ENCODE data around the gene MFRP.

The MFRP gene

GRCh38 chr11:119317592-119318239 is 28.8 kb downstream of the MFRP start:
- DNase-seq: no peak

- DNase-seq: peak; percentile 81
Observed at GRCh38 chr11:119316729-119317591, 29.5 kb downstream of the MFRP start, which contains the start of gene MCAM. MCAM (minus strand) TSS chr11:119317130; CDS start chr11:119317101, 29 bp downstream.

GRCh38 chr11:119316016-119316728 is 30.3 kb downstream of the MFRP start:
- DNase-seq: peak; percentile 68

GRCh38 chr11:119315131-119316015 is 31.1 kb downstream of the MFRP start:
- DNase-seq: peak; percentile 61

- no peak for DNase-seq
Observed at GRCh38 chr11:119314726-119315125, 31.8 kb downstream of the MFRP start.

DNA sequence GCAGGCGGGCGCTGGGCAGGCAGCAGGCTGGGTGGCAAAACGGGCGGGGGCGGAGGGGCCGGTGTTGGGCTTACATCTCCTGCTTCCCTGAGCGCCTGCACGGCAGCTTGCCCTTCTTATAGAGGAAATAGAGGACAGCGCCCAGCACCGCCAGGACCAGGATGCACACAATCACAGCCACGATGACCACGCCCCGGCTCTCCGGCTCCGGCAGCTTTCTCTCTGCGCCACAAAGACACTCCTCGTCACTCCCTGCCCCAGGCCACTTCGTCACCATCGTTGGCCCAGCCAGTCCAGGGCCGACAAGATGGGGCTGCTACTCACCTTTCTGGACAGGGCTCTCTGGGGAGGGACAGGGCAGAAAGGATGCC is 35.8 kb downstream of the MFRP start:
- no peak for DNase-seq

DNA sequence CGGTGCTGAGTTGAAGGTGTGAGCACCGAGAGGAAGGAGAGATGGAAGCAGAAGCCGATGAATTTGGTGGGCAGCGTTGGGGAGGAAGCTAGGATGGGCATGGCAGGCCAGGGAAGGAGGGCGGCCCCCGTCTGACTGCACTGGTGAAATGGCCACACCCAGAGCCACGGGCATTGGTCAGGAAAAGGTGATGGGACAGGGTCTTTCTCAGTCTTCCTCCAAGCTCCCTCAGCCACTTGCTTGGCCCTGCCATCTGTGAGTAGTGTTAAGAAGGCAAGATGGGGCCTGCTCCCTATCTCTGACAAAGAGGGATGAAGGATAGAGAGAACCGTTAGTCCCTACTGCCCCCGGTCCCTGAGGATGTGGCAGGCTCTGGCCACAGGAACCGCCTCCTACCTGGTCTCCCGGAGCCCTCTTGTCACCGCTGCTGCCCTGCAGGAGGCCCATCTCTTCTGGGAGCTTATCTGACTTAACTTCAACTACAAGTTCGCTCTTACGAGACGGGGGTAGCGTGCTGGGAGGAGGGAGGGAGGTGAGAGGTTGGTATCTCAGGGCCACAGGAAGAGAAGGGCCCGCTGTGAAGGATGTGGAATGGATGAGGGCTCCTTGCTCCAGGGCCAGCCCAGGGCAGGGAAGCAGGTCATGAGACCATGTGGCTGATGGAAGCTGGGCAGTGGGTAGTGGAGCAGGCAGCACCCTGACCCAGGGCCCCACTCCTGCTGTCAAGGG is 36.4 kb downstream of the MFRP start:
- no peak for DNase-seq

DNA sequence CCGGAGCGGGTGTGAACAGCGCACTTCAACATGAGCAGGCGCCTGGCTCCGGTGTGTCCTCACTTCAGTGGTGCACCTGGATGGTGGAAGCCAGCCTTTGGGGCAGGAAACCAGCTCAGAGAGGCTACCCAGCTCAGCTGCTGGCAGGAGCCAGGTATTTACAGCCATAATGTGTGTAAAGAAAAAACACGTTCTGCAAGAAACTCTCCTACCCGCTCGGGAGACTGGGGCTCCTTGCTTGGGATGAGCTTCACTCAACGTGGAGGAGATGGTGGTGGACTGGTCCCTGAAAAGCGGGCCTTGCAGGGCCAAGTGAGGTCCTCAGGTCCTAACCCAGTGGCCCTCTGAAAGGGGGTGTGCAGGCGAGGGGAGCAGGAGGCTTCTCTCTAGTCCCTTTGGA is 37.1 kb downstream of the MFRP start:
- no peak for DNase-seq

DNA sequence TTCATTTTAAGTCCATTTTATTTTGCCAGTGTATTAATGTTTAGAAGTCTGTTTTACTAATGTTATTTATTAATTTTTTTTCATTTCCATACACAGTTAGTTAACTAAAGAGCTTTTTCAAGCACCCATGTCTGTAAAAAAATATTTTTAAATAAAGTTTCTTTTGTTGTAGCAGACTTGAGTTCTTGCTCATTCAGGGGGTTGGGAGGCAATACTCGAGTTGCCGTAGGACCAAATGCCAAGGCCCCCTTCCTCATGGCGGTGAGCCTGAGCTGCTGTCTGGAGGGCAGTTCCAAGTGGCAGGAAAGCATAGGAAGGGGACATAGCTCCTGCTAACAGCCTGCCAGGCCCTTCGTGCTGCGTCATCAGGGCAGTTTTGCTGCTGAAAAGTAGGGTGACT is 38.5 kb downstream of the MFRP start:
- no peak for DNase-seq

- no peak for DNase-seq
Observed at GRCh38 chr11:119307219-119307618, 39.3 kb downstream of the MFRP start.

- DNase-seq: no peak
Observed at GRCh38 chr11:119306373-119306890, 40.1 kb downstream of the MFRP start.

- no peak for DNase-seq
Observed at GRCh38 chr11:119305556-119306372, 40.7 kb downstream of the MFRP start.

DNA sequence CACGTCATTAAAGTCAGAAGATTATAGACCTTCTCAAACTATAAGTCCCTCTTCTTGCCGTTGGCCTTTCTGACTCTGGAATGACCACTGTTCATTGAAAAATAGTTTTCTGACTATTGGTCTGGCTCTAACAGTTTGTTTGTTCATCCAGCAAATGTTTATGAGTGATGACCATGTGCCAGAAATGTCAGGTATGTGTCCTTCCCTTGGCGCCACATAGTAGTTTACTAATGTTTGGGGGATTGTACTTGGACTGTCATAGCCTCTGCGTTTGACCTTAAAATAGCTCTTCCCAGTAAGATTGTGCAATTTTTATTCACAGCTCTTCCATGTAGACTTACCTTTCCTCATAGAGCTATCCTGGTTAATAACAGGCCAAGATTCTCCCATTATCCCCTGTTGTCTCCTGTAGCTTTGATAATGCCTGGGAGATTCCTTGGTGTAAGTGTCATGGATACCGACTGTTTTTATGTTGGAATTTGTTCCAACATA is 43.2 kb downstream of the MFRP start:
- no peak for DNase-seq

DNA sequence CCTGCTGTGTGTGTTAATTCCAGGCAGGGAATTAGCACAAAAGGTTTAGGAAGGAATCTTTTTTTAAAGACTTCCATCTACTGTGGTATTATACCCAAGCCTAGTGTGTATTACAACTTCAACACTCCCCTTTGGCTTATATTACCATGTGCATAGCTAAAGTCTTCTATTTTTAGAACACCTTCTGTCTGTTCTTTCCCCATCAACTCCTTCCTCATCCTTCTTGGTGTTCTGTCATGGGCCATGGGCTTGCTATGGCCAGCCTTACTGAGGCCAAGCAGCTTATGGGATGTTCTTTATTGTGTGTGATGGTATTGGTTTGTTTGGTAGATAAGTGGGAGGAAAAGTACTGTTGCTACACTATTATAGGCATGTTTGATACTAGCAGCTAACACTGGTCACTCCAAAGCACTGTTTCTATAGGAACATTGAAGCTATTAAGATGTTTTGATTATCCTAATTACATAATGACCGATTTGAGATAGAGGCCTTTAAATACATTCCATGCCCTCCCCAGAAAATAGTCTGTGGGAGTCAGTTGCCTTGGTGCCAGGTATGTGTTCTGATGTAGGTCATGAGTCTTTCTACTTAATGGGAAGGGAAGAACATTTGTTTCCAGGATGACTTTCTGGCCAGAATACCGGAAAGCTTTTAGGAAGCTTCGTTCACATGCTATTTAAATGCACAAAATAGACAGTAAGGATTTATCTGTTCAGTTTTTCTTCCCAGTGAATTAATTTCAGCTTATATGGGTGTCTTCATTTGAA is 46.1 kb downstream of the MFRP start:
- no peak for DNase-seq

DNA sequence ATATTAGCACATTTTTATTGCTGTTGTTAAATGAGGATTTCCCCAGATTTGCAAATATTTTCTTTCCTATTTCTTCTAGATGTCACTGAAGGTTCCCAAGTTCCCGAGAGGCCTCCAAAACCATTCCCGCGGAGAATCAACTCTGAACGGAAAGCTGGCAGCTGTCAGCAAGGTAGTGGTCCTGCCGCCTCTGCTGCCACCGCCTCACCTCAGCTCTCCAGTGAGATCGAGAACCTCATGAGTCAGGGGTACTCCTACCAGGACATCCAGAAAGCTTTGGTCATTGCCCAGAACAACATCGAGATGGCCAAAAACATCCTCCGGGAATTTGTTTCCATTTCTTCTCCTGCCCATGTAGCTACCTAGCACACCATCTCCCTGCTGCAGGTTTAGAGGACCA is 47.1 kb downstream of the MFRP start:
- DNase-seq: no peak

- no peak for DNase-seq
Observed at GRCh38 chr11:119298726-119299125, 47.8 kb downstream of the MFRP start.

- DNase-seq: no peak
Observed at GRCh38 chr11:119297938-119298337, 48.6 kb downstream of the MFRP start.

GRCh38 chr11:119295178-119295577 is 51.3 kb downstream of the MFRP start:
- DNase-seq: no peak

GRCh38 chr11:119293461-119293860 is 53.0 kb downstream of the MFRP start:
- DNase-seq: no peak
